NCI-H345 (cell line): ENCODE data around the gene KLK11.

Experiments
- DNase-seq: peaks from one replicate; lab custom pipeline; 2025; lab: John Stamatoyannopoulos, UW

The KLK11 gene

GRCh38 chr19:51027873-51028272 is 1.5 kb upstream of the KLK11 start:
- DNase-seq = no peak

- DNase-seq = no peak
Measured at GRCh38 chr19:51027126-51027806, 850 bp upstream of the KLK11 start.

- DNase-seq = no peak
Measured at GRCh38 chr19:51025809-51026553, 435 bp downstream of the KLK11 start.

DNA sequence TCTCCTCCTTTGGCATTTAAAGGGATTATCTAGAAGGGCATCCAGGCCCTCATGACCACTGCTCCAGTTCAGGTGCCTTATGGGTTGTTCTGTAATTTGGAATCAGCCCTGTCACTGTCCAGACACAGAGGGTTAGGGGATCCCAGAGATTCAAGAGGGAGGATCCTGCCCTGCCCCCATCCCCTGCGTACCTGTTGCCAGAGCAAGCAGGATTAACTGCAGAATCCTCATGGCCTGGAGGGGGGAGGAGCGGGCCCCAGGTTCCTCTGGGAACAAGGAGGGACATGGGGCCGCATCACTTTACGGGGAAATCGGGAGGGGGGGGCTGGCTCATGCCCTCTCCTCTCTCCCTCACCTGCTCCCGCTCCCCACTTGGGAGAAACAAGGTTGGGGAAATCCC is 1.0 kb downstream of the KLK11 start:
- no peak for DNase-seq

- no peak for DNase-seq
Measured at GRCh38 chr19:51024924-51025323, 1.5 kb downstream of the KLK11 start.

GRCh38 chr19:51023946-51024345 is 2.5 kb downstream of the KLK11 start:
- DNase-seq = no peak

- DNase-seq = no peak
Measured at GRCh38 chr19:51022526-51022925, 3.9 kb downstream of the KLK11 start.

GRCh38 chr19:51020988-51021651 is 5.3 kb downstream of the KLK11 start:
- peak; percentile 33 for DNase-seq

DNA sequence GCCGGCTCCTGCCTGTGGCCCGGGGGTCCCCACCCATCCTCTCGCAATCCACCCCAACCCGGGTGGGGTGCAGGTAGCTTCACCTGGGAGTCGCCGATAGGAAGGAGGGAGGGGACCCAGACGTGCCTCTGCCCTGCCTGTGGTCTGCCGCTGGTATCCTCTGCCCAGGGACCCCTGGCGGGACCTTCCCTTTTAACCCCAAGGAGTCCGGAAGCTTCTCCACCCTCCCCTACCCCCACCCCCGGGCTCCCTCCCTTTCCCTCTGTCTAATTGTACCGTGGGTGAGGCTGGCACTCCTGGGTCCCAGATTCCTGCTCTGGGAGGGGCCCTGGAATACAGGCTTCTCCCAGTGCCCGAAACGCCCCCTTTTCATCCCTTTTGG is 6.9 kb downstream of the KLK11 start, which contains the start of gene KLK10:
TSS of gene KLK10 (minus strand) at position 166 of the 382 bp plus-strand sequence. CDS start 579 bp downstream, outside the sequence.
- no peak for DNase-seq

GRCh38 chr19:51018745-51019543 is 7.5 kb downstream of the KLK11 start:
- no peak for DNase-seq

DNA sequence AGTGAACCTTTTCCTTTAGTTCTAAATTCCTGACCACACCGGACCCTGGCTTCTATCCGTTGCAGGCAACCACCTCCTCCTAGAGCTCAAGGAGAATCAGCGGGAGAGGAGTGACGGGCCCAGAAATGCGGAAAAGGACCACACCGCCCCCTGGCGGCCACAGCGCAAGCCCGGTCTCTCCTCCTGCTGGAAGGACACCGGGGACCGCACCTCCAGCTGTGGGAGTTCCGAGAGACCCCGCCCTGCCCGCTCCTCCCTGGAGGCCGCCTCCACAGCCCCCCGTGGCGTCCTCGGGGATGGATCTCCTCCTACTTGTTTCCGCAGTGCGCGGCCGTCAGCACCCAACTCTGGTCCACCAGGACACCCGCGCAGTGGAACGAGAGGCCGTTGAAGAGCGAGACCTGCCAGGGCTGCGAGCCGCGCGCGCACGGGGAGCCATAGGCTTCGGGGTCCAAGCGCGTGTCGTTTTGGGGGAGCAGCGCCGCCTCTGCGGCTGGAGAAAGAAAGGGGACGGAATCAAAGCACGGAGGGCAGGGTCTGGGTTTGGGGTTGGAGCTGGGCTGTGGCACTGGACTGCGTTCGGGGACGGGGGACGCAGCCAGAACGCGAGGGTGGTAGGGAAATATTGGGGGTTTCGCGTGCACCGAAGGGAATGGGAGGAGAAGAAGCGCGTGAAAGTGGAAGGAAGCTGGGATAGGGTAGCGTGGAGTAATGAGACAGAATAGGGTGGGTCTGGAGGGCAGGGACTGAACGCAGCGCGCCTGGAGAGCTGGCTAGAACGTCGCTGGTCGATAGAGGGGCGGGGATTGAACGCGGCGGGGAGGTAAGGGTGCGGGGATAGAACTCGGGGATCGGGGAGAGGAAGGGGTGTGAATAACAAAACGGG is 9.4 kb downstream of the KLK11 start:
- DNase-seq = no peak

GRCh38 chr19:51015691-51016267 is 10.6 kb downstream of the KLK11 start:
- DNase-seq = no peak

GRCh38 chr19:51014242-51014641 is 12.2 kb downstream of the KLK11 start:
- DNase-seq = no peak

DNA sequence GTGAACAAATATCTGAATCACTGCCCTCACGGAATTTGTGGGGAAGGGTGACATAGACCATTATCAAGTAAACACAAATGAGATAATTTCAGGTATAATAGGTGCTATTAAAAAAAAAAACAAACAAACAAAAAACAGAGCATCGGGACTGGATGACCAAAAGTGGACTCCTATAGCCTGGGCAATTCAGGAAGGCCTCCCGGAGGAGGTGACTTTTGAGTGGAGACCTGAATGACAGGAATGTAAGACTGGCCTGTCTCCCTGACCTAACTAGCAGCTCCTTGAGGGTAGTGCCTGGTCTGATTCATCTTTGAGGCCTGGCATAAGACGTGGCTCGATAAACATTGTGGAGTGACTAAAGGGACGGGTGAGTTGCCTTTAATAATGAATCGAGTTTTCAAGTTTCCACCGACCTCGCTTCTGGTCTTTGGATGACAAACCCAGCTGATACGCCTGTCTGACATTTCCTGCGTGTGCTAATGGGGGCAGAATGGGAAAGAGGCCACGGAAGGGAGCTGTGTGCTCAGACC is 13.7 kb downstream of the KLK11 start:
- DNase-seq = no peak

DNA sequence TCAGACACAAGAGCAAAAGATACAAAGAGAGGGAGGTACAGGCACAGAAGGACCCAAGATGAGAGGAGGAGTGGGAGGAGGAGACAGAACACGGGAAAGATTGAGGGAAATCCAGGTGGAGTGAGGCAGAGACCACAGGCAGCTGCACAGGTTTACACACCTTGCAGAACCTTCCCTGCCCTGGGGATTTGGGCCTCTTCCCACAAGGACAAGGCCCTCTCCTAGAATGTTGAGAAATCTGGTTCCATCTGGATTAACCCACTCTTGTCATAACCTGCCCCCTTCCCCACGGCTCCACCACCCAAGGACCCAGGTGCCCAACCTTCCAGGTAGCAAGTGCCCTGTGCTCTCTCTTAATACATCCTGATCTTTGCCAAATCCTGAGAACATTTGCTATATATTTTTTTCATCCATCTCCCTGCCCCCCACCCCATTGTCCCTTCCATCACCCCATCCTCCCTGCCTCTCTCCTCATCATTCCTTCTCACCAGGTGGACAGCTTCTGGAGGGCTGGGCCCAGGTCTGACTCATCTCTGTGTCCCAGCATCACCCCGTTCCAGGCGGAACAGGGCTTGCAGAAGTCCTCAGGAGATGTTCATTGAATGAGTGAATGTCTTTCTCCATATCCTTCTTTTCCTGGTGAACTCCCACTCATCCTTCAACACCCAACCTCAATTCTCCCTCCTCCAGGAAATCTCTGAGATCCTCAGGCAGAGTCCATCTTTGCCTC is 16.2 kb downstream of the KLK11 start:
- no peak for DNase-seq

- no peak for DNase-seq
Measured at GRCh38 chr19:51009061-51009891, 17.1 kb downstream of the KLK11 start.

DNA sequence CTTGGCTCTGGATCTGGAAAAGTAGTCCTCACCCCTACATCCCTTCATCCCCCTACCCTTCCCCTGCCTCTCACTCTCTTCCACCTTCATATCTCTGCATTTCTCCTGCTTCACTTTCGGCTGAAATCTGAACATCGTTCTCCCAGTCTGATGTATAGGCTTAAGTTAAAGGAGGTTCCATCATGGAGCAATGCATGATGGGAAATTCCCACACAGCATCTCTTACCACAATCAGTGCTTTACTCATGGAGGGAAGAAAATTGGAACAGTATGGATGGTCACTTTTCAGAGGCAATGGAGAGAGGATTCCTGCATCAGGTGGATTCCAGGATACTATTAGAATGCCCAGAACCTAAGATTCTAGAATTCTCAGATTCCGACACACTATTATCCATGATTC is 18.9 kb downstream of the KLK11 start:
- no peak for DNase-seq

DNA sequence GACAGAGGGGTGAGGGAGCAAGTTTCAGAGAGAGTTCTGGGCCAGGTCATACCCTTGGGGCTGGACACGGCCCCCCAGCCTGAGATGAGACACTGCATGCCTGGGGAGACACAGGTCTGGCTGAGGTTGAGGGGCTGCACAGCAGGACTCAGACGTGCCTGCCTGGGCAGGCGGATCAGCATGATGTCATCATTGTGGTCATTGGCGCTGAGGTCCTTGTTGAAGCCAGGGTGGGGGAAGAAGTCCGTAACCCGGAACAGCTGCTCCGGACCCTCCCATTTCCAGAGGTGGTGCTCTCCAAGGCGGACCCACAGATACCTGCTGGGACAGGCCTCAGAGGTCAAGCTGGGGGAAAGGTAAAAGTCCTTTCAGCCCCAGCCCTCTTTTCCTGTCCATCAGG is 20.0 kb downstream of the KLK11 start:
- DNase-seq = no peak

GRCh38 chr19:51005248-51005647 is 21.2 kb downstream of the KLK11 start:
- DNase-seq = no peak
